Hepatocyte (in vitro differentiated cells): ENCODE results near the gene RASSF8.

Experiments
- CTCF ChIP-seq: fragments of 200-600 bp; sonication (generic); IDR thresholded peaks from 2 replicates; pipeline ENCODE4 v1.5.1; 2016; ENCODE audit warnings: antibody characterized with exemption, mild to moderate bottlenecking; ENCODE audit not compliant: poor library complexity
- EZH2 ChIP-seq: fragments of 200-600 bp; sonication (generic); IDR thresholded peaks from 2 replicates; pipeline ENCODE4 v1.6.1; 2016; ENCODE audit warnings: antibody characterized with exemption, mild to moderate bottlenecking, borderline replicate concordance

GRCh38 chr12:25926536-25926935 is 31.9 kb upstream of the RASSF8 start:
- no peak for TF ChIP-seq CTCF
- no peak for TF ChIP-seq EZH2
